A549 (cell line): ENCODE results near the gene UNC45A.

Experiments used
- BHLHE40 ChIP-seq: IDR thresholded peaks from 2 replicates; pipeline ENCODE4 v1.6.1; 2012; ENCODE audit warnings: low read depth, low read length, inconsistent platforms
- CHD2 ChIP-seq: fragments of 150-350 bp; IDR thresholded peaks from 2 replicates; pipeline ENCODE4 v1.6.1; 2014; ENCODE audit warnings: low read length; ENCODE audit not compliant: partially characterized antibody
- CHD4 ChIP-seq: fragments of 200-600 bp; sonication (generic); IDR thresholded peaks from 2 replicates; pipeline ENCODE4 v1.6.1; 2016; ENCODE audit warnings: antibody characterized with exemption, mild to moderate bottlenecking, borderline replicate concordance
- CTCF ChIP-seq: fragments of >200 bp; sonication (Bioruptor Twin); formaldehyde crosslinking; IDR thresholded peaks from 3 replicates; pipeline ENCODE4 v1.5.1; 2016
- MYC ChIP-seq: IDR thresholded peaks from 2 replicates; pipeline ENCODE4 v1.6.1; 2012; ENCODE audit warnings: mild to moderate bottlenecking, inconsistent platforms, low read length, improper control_type of control experiment, borderline replicate concordance
- NR3C1 ChIP-seq: fragments of >200 bp; sonication (Bioruptor Twin); formaldehyde crosslinking; IDR thresholded peaks from 3 replicates; pipeline ENCODE4 v1.6.1; 2017
- POLR2A ChIP-seq: IDR thresholded peaks from 2 replicates; pipeline ENCODE4 v1.6.1; 2012; ENCODE audit warnings: mild to moderate bottlenecking, low read length
- ZFP36 ChIP-seq: fragments of 450-650 bp; IDR thresholded peaks from 2 replicates; pipeline ENCODE4 v1.6.1; 2014; ENCODE audit warnings: borderline replicate concordance; ENCODE audit not compliant: partially characterized antibody

DNA sequence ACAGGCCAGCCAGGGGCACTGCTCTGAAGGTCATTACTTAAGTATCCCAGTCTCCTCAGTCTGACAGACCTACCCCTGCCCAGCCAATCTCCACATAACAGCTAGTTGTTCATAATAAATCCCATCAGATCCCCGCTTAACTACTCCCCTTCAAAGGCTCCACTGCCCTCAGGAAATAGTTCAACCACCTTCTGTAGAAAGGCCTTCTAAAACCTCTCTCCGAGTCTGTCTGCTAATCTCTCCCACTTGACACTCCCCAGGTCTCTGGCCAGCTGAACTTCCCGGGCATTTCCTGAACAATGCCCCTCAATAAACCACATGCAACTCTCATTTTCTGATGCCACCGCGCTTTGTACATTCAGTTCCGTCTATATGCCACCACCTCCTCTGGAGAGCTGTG, 53.2 kb downstream of the UNC45A start:
- no peak for TF ChIP-seq NR3C1
- TF ChIP-seq POLR2A, result no peak
- TF ChIP-seq ZFP36, result no peak
- no peak for TF ChIP-seq BHLHE40
- TF ChIP-seq CHD4, result no peak
- TF ChIP-seq CTCF, result no peak
- TF ChIP-seq CHD2, result no peak
- no peak for TF ChIP-seq MYC
